Peyer's patch (tissue), 4 donors: ENCODE results near the gene ALPL.

ENCODE experiments used
- CTCF ChIP-seq, 6 experiments: fragments of 450-650 bp in 4 of 6; fragments of 200-600 bp in 2 of 6; sonication (generic) in 1 of 6; IDR thresholded peaks; one replicate each; pipeline ENCODE4 v1.5.1; 2017 to 2019; ENCODE audit warnings: antibody characterized with exemption in 6 of 6, mild to moderate bottlenecking in 3 of 6, moderate library complexity in 1 of 6
- POLR2A ChIP-seq, 2 donors: fragments of 450-650 bp; IDR thresholded peaks; one replicate each; pipeline ENCODE4 v1.5.1; 2017; ENCODE audit warnings: antibody characterized with exemption in 2 of 2, mild to moderate bottlenecking in 2 of 2, moderate library complexity in 2 of 2

- TF ChIP-seq CTCF (IDR thresholded peaks at IDR 0.05) (no peak), POLR2A (IDR thresholded peaks at IDR 0.05) (no peak)
These were observed 74.9 kb downstream of the ALPL start for GRCh38 chr1:21584096-21584495.
